CD14-positive monocyte (primary cell): ENCODE results near the gene TRAF1. TPM values are rescaled to one million over a fixed set of nuclear protein-coding genes. Genes with fewer than 3 reads are reported as not detected.
A peak's percentile ranks its signal among the peaks of the same experiment; 100 is the strongest.

Source experiments
- DNase-seq, 3 donors: peaks; one replicate each; pipeline ENCODE4 v3.0.0-alpha.2; 2011 to 2022
- H2AFZ ChIP-seq: 2 replicates; pipeline ENCODE4 v1.6.0; 2012; ENCODE audit warnings: mild to moderate bottlenecking, low read depth, low read length, inconsistent platforms; ENCODE audit not compliant: insufficient read depth, poor library complexity, severe bottlenecking
- H3K27ac ChIP-seq, 2 donors: 1 replicate in 1 of 2; 2 replicates in 1 of 2; pipeline ENCODE4 v1.5.1; 2012 to 2013; ENCODE audit warnings: low read length in 2 of 2, control low read depth in 1 of 2, inconsistent platforms in 1 of 2, low read depth in 1 of 2, mild to moderate bottlenecking in 1 of 2
- H3K27me3 ChIP-seq, 2 donors: one replicate each; pipeline versions ENCODE4 v1.6.0 to v1.6.1; 2011 to 2013; ENCODE audit warnings: low read length in 2 of 2; ENCODE audit not compliant: control insufficient read depth in 2 of 2, insufficient read depth in 2 of 2
- H3K36me3 ChIP-seq, 2 donors: replicated peaks in 1 of 2; 1 replicate in 1 of 2; 2 replicates in 1 of 2; pipeline versions ENCODE4 v1.5.1 to v1.6.1; 2012 to 2013; ENCODE audit warnings: low read length in 2 of 2, control low read depth in 1 of 2, inconsistent platforms in 1 of 2, mild to moderate bottlenecking in 1 of 2; ENCODE audit not compliant: insufficient read depth in 2 of 2, control insufficient read depth in 1 of 2
- H3K4me1 ChIP-seq, 2 donors: 1 replicate in 1 of 2; 2 replicates in 1 of 2; pipeline versions ENCODE4 v1.5.1 to v1.6.1; 2012 to 2013; ENCODE audit warnings: low read length in 2 of 2, control low read depth in 1 of 2, inconsistent platforms in 1 of 2, mild to moderate bottlenecking in 1 of 2, moderate library complexity in 1 of 2; ENCODE audit not compliant: insufficient read depth in 2 of 2, control insufficient read depth in 1 of 2
- H3K4me2 ChIP-seq: replicated peaks from 2 replicates; pipeline ENCODE3; 2012; ENCODE audit warnings: low read length, moderate library complexity, mild to moderate bottlenecking; ENCODE audit not compliant: poor library complexity, severe bottlenecking; ENCODE audit errors: extremely low read depth
- H3K4me3 ChIP-seq, 3 experiments: fragments of 200-600 bp in 1 of 3; sonication (generic) in 1 of 3; replicated peaks in 1 of 3; 1 replicate in 2 of 3; 2 replicates in 1 of 3; pipeline ENCODE4 v1.5.1; 2011 to 2013; ENCODE audit warnings: low read length in 3 of 3, mild to moderate bottlenecking in 3 of 3, control low read depth in 2 of 3, low read depth in 2 of 3, inconsistent platforms in 1 of 3, moderate library complexity in 1 of 3
- H3K79me2 ChIP-seq: 2 replicates; pipeline ENCODE4 v1.6.0; 2012; ENCODE audit warnings: mild to moderate bottlenecking, control low read depth, inconsistent platforms, low read length, moderate library complexity; ENCODE audit not compliant: insufficient read depth
- H3K9ac ChIP-seq: 2 replicates; pipeline ENCODE4 v1.6.0; 2017; ENCODE audit warnings: low read length, mild to moderate bottlenecking; ENCODE audit not compliant: insufficient read depth, poor library complexity, severe bottlenecking
- H3K9me3 ChIP-seq, 2 donors: replicated peaks in 1 of 2; 1 replicate in 1 of 2; 2 replicates in 1 of 2; pipeline versions ENCODE4 v1.5.1 to v1.6.1; 2012 to 2013; ENCODE audit warnings: low read length in 2 of 2, control low read depth in 1 of 2; ENCODE audit not compliant: control insufficient read depth in 1 of 2, insufficient read depth in 1 of 2
- H4K20me1 ChIP-seq: 2 replicates; pipeline ENCODE4 v1.6.0; 2012; ENCODE audit warnings: mild to moderate bottlenecking, low read length, control low read depth, moderate library complexity; ENCODE audit not compliant: insufficient read depth
- H3K27ac Mint-ChIP-seq, 7 donors: one replicate each; pipeline ENCODE4 v1.8.0; 2020; ENCODE audit warnings: mild to moderate bottlenecking in 7 of 7, mixed read lengths in 7 of 7, moderate library complexity in 6 of 7, inconsistent platforms in 2 of 7
- H3K27me3 Mint-ChIP-seq, 3 donors: one replicate each; pipeline ENCODE4 v1.8.0; 2021 to 2022; ENCODE audit warnings: low read depth in 3 of 3, mild to moderate bottlenecking in 3 of 3, mixed read lengths in 3 of 3, moderate library complexity in 3 of 3, inconsistent platforms in 1 of 3
- H3K36me3 Mint-ChIP-seq, 2 donors: one replicate each; pipeline ENCODE4 v1.8.0; 2020; ENCODE audit warnings: mixed read lengths in 2 of 2, inconsistent platforms in 1 of 2, mild to moderate bottlenecking in 1 of 2
- H3K4me1 Mint-ChIP-seq: one replicate; pipeline ENCODE4 v1.8.0; 2020; ENCODE audit warnings: mild to moderate bottlenecking, mixed read lengths
- H3K4me3 Mint-ChIP-seq, 2 donors: one replicate each; pipeline ENCODE4 v1.8.0; 2020; ENCODE audit warnings: mild to moderate bottlenecking in 2 of 2, mixed read lengths in 2 of 2, moderate library complexity in 1 of 2
- H3K9me3 Mint-ChIP-seq, 7 donors: one replicate each; pipeline ENCODE4 v1.8.0; 2020 to 2022; ENCODE audit warnings: mixed read lengths in 7 of 7, mild to moderate bottlenecking in 6 of 7, moderate library complexity in 6 of 7, inconsistent platforms in 2 of 7
- WGBS: methylation state at CpG from one replicate; pipeline ENCODE4 v1.1.5; 2013; ENCODE audit warnings: missing lambda C conversion rate; ENCODE audit not compliant: insufficient coverage; 5-methylcytosine and 5-hydroxymethylcytosine counted together
- intact Hi-C, 2 donors: fragments of 100-400 bp; cut with micrococcal nuclease; formaldehyde crosslinking; loops; one replicate each; pipeline versions ENCODE4 v1.15.0 to v1.15.1; 2023
- polyA plus RNA-seq, 3 donors: library from polyadenylated mRNA; depleted of rRNA in 1 of 3; unstranded in 2 of 3; stranded (reverse) in 1 of 3; fragments of 300-500 nt in 2 of 3; fragments of >200 nt in 1 of 3; fragmentation: Illumina TruSeq in 2 of 3; gene quantifications; 1 replicate in 2 of 3; 2 replicates in 1 of 3; pipeline ENCODE4 v1.2.3, GENCODE V29; 2012 to 2021
- TF ChIP-seq, protein P1 (sequence below): fragments of 200-600 bp; IDR thresholded peaks from one replicate; pipeline ENCODE4 v1.8.0; 2022; ENCODE audit warnings: antibody characterized with exemption, mild to moderate bottlenecking

TRAF1 gene
- polyA plus RNA-seq, 3 donors = 0.15 to 22.8 (median 0.74) TPM

DNA sequence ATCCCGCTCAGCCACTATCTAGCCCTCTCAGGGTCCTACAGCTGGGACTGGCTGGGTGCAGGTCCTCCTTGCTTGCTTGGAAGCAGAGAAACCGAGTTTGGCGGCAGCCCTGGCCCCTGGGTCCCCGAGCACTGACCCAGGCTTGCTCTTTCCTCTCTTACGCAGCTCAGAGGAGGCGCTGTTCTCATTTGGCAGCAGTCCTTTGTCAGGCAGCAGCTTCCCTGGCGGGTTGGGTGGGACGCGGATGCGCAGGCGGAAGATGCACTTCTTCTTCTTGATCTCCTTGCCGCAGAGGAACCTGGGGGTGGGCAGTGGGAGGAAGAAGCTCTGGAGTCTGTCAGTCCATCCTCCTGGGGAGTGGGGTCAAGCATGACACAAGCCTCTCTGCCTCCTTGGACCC is 64.1 kb downstream of the TRAF1 start:
- H3K4me1 ChIP-seq = peaks cover 0 to under 1% of the 10 kb centered on the region in 2 donors
- no peak for DNase-seq
- Mint-ChIP-seq H3K27me3 (peaks cover 0 to 3% (median 0%) of the 10 kb centered on the region in 3 donors), H3K4me1 (no peaks in the 10 kb centered on the region), H3K36me3 (peaks cover 85 to 92% of the 10 kb centered on the region in 2 donors), H3K4me3 (no peak overlapping the region), H3K9me3 (no peaks in the 10 kb centered on the region), H3K27ac (peak overlapping the region in 1 of 7 donors; percentile 63)
- intact Hi-C loops = no loop called here
- peaks cover 79 to 94% of the 10 kb centered on the region in 2 donors for H3K36me3 ChIP-seq
- TF ChIP-seq, protein P1, sequence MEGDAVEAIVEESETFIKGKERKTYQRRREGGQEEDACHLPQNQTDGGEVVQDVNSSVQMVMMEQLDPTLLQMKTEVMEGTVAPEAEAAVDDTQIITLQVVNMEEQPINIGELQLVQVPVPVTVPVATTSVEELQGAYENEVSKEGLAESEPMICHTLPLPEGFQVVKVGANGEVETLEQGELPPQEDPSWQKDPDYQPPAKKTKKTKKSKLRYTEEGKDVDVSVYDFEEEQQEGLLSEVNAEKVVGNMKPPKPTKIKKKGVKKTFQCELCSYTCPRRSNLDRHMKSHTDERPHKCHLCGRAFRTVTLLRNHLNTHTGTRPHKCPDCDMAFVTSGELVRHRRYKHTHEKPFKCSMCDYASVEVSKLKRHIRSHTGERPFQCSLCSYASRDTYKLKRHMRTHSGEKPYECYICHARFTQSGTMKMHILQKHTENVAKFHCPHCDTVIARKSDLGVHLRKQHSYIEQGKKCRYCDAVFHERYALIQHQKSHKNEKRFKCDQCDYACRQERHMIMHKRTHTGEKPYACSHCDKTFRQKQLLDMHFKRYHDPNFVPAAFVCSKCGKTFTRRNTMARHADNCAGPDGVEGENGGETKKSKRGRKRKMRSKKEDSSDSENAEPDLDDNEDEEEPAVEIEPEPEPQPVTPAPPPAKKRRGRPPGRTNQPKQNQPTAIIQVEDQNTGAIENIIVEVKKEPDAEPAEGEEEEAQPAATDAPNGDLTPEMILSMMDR = no peak
- no peaks in the 10 kb centered on the region for H3K9me3 ChIP-seq
- no peak overlapping the region for H3K9ac ChIP-seq
- H3K27ac ChIP-seq = peak overlapping the region in 1 of 2 donors; percentile 44
- 96% methylated on average over 6 of the region's 12 CpGs for WGBS
- no peaks in the 10 kb centered on the region for H4K20me1 ChIP-seq
- H3K4me3 ChIP-seq = no peak overlapping the region
- H3K27me3 ChIP-seq = no peaks in the 10 kb centered on the region
- H3K79me2 ChIP-seq = peaks cover 34% of the 10 kb centered on the region
- H3K4me2 ChIP-seq = no peak overlapping the region
- H2AFZ ChIP-seq = no peak overlapping the region

DNA sequence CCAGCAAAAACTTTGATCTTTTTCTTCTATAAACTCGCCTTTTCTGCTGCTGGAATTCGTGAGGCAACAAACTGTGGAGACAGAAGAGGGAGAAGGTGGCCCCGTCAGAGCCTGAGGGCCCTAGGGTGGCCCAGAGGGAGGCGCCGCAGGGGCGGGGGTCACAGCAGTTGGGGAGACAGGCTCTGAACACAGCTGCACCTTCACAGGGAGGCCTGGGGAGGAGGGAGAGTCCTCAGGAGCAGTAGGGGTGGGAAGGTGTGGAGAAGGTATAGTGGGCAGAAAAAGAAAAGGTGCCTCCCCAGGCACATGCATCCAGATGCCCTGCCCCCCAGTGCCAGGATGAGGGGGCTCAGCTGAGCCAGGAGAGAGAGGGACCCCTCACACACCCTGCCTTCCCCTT is 64.7 kb downstream of the TRAF1 start:
- Mint-ChIP-seq H3K36me3 (peaks cover 89 to 94% of the 10 kb centered on the region in 2 donors), H3K27ac (peak overlapping the region in 1 of 7 donors; percentile 70), H3K9me3 (no peaks in the 10 kb centered on the region), H3K4me1 (no peaks in the 10 kb centered on the region), H3K27me3 (peaks cover 0 to 3% (median 0%) of the 10 kb centered on the region in 3 donors), H3K4me3 (no peak overlapping the region)
- H3K9ac ChIP-seq = no peak overlapping the region
- no peaks in the 10 kb centered on the region for H3K27me3 ChIP-seq
- no peak overlapping the region for H2AFZ ChIP-seq
- H3K27ac ChIP-seq = peak overlapping the region in 1 of 2 donors; percentile 46
- peaks cover 28% of the 10 kb centered on the region for H3K79me2 ChIP-seq
- 100% methylated on average over 5 of the region's 6 CpGs for WGBS
- TF ChIP-seq, protein P1 = no peak
- H3K4me3 ChIP-seq = no peak overlapping the region
- H3K4me1 ChIP-seq = no peaks in the 10 kb centered on the region
- H3K9me3 ChIP-seq = no peaks in the 10 kb centered on the region
- H3K36me3 ChIP-seq = peaks cover 83 to 96% of the 10 kb centered on the region in 2 donors
- intact Hi-C loops = no loop called here
- H4K20me1 ChIP-seq = no peaks in the 10 kb centered on the region
- H3K4me2 ChIP-seq = no peak overlapping the region
- no peak for DNase-seq
